Tibial nerve (tissue), 4 donors: ENCODE data around the gene TEPSIN. TPM values are rescaled to one million over a fixed set of nuclear protein-coding genes. Genes with fewer than 3 reads are reported as not detected.

ENCODE experiments used
- DNase-seq, 2 donors: peaks; one replicate each; pipeline ENCODE4 v3.0.0-alpha.2; 2019; ENCODE audit warnings: low spot score in 2 of 2
- H3K27ac ChIP-seq, 4 donors: fragments of 200-600 bp; sonication (generic) in 3 of 4; one replicate each; pipeline ENCODE4 v1.5.1; 2017 to 2019; ENCODE audit warnings: mild to moderate bottlenecking in 1 of 4
- H3K27me3 ChIP-seq, 2 donors: fragments of 200-600 bp; sonication (generic) in 1 of 2; one replicate each; pipeline versions ENCODE4 v1.5.1 to v1.6.0; 2017 to 2019
- H3K36me3 ChIP-seq, 3 donors: fragments of 200-600 bp; sonication (generic); one replicate each; pipeline ENCODE4 v1.5.1; 2018 to 2019
- H3K4me1 ChIP-seq, 4 donors: fragments of 200-600 bp; sonication (generic) in 3 of 4; one replicate each; pipeline ENCODE4 v1.5.1; 2017 to 2019
- H3K4me3 ChIP-seq, 4 donors: fragments of 200-600 bp; sonication (generic) in 3 of 4; one replicate each; pipeline ENCODE4 v1.5.1; 2017 to 2019; ENCODE audit warnings: mild to moderate bottlenecking in 1 of 4, moderate library complexity in 1 of 4
- H3K9me3 ChIP-seq, 4 donors: fragments of 200-600 bp; sonication (generic) in 3 of 4; one replicate each; pipeline ENCODE4 v1.5.1; 2017 to 2019
- CTCF ChIP-seq, 5 experiments: fragments of 200-600 bp in 3 of 5; fragments of 450-650 bp in 2 of 5; sonication (generic) in 3 of 5; IDR thresholded peaks; one replicate each; pipeline ENCODE4 v1.5.1; 2016 to 2019; ENCODE audit warnings: antibody characterized with exemption in 5 of 5, mild to moderate bottlenecking in 3 of 5, moderate library complexity in 2 of 5
- EP300 ChIP-seq, 2 donors: sonication (generic); formaldehyde crosslinking; IDR thresholded peaks; one replicate each; pipeline ENCODE4 v1.6.1; 2017; ENCODE audit warnings: antibody characterized with exemption in 2 of 2, mild to moderate bottlenecking in 1 of 2
- POLR2A ChIP-seq, 2 donors: fragments of 450-650 bp; IDR thresholded peaks; one replicate each; pipeline ENCODE4 v1.6.1; 2017; ENCODE audit warnings: antibody characterized with exemption in 2 of 2, mild to moderate bottlenecking in 2 of 2, moderate library complexity in 2 of 2
- WGBS, 2 donors: methylation state at CpG; one replicate each; pipeline ENCODE4 v1.1.5; 2018; 5-methylcytosine and 5-hydroxymethylcytosine counted together
- total RNA-seq, 4 donors: library from RNA; depleted of rRNA; stranded (reverse); fragments of >200 nt; gene quantifications; one replicate each; pipeline ENCODE4 v1.1.0, GENCODE V29; 2016

The TEPSIN gene
- total RNA-seq, 4 donors from 2014 or later: 41.5 to 102 (median 73.9) TPM

GRCh38 chr17:81245024-81245664 lies 6.3 kb upstream of the TEPSIN start:
- 67 to 71% methylated on average over 22 of the region's 25 CpGs for whole genome bisulfite sequencing, 2 donors
- Histone ChIP-seq H3K4me3 (no peak overlapping the region), H3K9me3 (no peaks in the 10 kb centered on the region), H3K27ac (no peak overlapping the region), H3K27me3 (no peaks in the 10 kb centered on the region), H3K4me1 (peaks cover 0 to 22% (median 7%) of the 10 kb centered on the region in 4 donors), H3K36me3 (peaks cover 0 to 55% (median 3%) of the 10 kb centered on the region in 3 donors)
- no peak for DNase-seq
- TF ChIP-seq EP300 (IDR thresholded peaks at IDR 0.05) (no peak), CTCF (IDR thresholded peaks at IDR 0.05) (no peak), POLR2A (IDR thresholded peaks at IDR 0.05) (no peak)

GRCh38 chr17:81244358-81245023 lies 5.6 kb upstream of the TEPSIN start:
- H3K36me3 ChIP-seq: peaks cover 0 to 48% (median 0%) of the 10 kb centered on the region in 3 donors
- H3K4me3 ChIP-seq: no peak overlapping the region
- H3K9me3 ChIP-seq: no peaks in the 10 kb centered on the region
- no peak overlapping the region for H3K27ac ChIP-seq
- no peaks in the 10 kb centered on the region for H3K27me3 ChIP-seq
- TF ChIP-seq CTCF (IDR thresholded peaks at IDR 0.05) (no peak), EP300 (IDR thresholded peaks at IDR 0.05) (no peak), POLR2A (IDR thresholded peaks at IDR 0.05) (no peak)
- peaks cover 0 to 28% (median 12%) of the 10 kb centered on the region in 4 donors for H3K4me1 ChIP-seq
- no peak for DNase-seq
- 68% methylated on average over 24 of the region's 24 CpGs for WGBS, 2 donors

GRCh38 chr17:81243333-81243664 lies 4.4 kb upstream of the TEPSIN start:
- no peak for TF ChIP-seq POLR2A (IDR thresholded peaks at IDR 0.05)
- TF ChIP-seq CTCF (IDR thresholded peaks at IDR 0.05): no peak
- no peak for TF ChIP-seq EP300 (IDR thresholded peaks at IDR 0.05)
- H3K27ac ChIP-seq: no peak overlapping the region
- peaks cover 0 to 47% (median 0%) of the 10 kb centered on the region in 3 donors for H3K36me3 ChIP-seq
- peaks cover 0 to 30% (median 12%) of the 10 kb centered on the region in 4 donors for H3K4me1 ChIP-seq
- WGBS, 2 donors: 61 to 65% methylated on average over 10 of the region's 10 CpGs
- no peaks in the 10 kb centered on the region for H3K27me3 ChIP-seq
- no peaks in the 10 kb centered on the region for H3K9me3 ChIP-seq
- no peak for DNase-seq
- H3K4me3 ChIP-seq: no peak overlapping the region

GRCh38 chr17:81242421-81243332 lies 3.8 kb upstream of the TEPSIN start:
- H3K27me3 ChIP-seq: no peaks in the 10 kb centered on the region
- no peak for DNase-seq
- peaks cover under 1 to 36% (median 18%) of the 10 kb centered on the region in 4 donors for H3K4me1 ChIP-seq
- no peak overlapping the region for H3K27ac ChIP-seq
- no peak overlapping the region for H3K4me3 ChIP-seq
- H3K36me3 ChIP-seq: peaks cover 0 to 47% (median 0%) of the 10 kb centered on the region in 3 donors
- H3K9me3 ChIP-seq: no peaks in the 10 kb centered on the region
- TF ChIP-seq POLR2A (IDR thresholded peaks at IDR 0.05) (no peak), EP300 (IDR thresholded peaks at IDR 0.05) (no peak), CTCF (IDR thresholded peaks at IDR 0.05) (no peak)
- 82% methylated on average over 25 to 27 of the region's 33 CpGs for WGBS, 2 donors
